Transverse colon (tissue), 4 donors: ENCODE measurements around the gene TCOF1. TPM values are rescaled to one million over a fixed set of nuclear protein-coding genes. Genes with fewer than 3 reads are reported as not detected.

Experiments
- DNase-seq: peaks from one replicate; pipeline ENCODE4 v3.0.0-alpha.2; 2019
- H3K27ac ChIP-seq, 4 donors: fragments of 200-600 bp; sonication (generic); 2 replicates each; pipeline ENCODE4 v1.5.1; 2016 to 2018; ENCODE audit warnings: inconsistent platforms in 4 of 4
- H3K27me3 ChIP-seq: fragments of 200-600 bp; sonication (generic); 2 replicates; pipeline ENCODE4 v1.5.1; 2017; ENCODE audit warnings: inconsistent platforms
- H3K36me3 ChIP-seq, 4 donors: fragments of 200-600 bp; sonication (generic); 2 replicates each; pipeline ENCODE4 v1.5.1; 2017 to 2019; ENCODE audit warnings: inconsistent platforms in 4 of 4
- H3K4me1 ChIP-seq, 4 donors: fragments of 200-600 bp; sonication (generic); 2 replicates each; pipeline ENCODE4 v1.5.1; 2017 to 2020; ENCODE audit warnings: inconsistent platforms in 4 of 4
- H3K4me3 ChIP-seq, 4 donors: fragments of 200-600 bp; sonication (generic); 1 replicate in 1 of 4; 2 replicates in 3 of 4; pipeline versions ENCODE4 v1.5.1 to v1.6.1; 2017 to 2019; ENCODE audit warnings: inconsistent platforms in 4 of 4
- H3K9me3 ChIP-seq, 2 donors: fragments of 200-600 bp; sonication (generic); 2 replicates each; pipeline ENCODE4 v1.5.1; 2017 to 2019; ENCODE audit warnings: inconsistent platforms in 2 of 2
- CTCF ChIP-seq, 5 experiments: fragments of 200-600 bp in 3 of 5; fragments of 450-650 bp in 2 of 5; sonication (generic) in 3 of 5; IDR thresholded peaks; 1 replicate in 2 of 5; 2 replicates in 3 of 5; pipeline ENCODE4 v1.5.1; 2016 to 2017; ENCODE audit warnings: antibody characterized with exemption in 5 of 5, inconsistent platforms in 3 of 5, mild to moderate bottlenecking in 2 of 5, moderate library complexity in 1 of 5
- EP300 ChIP-seq: sonication (generic); formaldehyde crosslinking; IDR thresholded peaks from one replicate; pipeline ENCODE4 v1.6.1; 2017; ENCODE audit warnings: antibody characterized with exemption, low read depth
- POLR2A ChIP-seq: fragments of 450-650 bp; IDR thresholded peaks from one replicate; pipeline ENCODE4 v1.6.1; 2016; ENCODE audit warnings: antibody characterized with exemption, mild to moderate bottlenecking, moderate library complexity
- POLR2AphosphoS5 ChIP-seq, 3 donors: sonication (generic); formaldehyde crosslinking; IDR thresholded peaks; one replicate each; pipeline ENCODE4 v1.6.1; 2016; ENCODE audit warnings: antibody characterized with exemption in 3 of 3
- WGBS, 2 donors: methylation state at CpG; one replicate each; pipeline ENCODE4 v1.1.5; 2018; ENCODE audit warnings: low coverage in 1 of 2; 5-methylcytosine and 5-hydroxymethylcytosine counted together
- in situ Hi-C, 4 donors: fragments of 200-750 bp; cut with MboI; loops; one replicate each; pipeline versions ENCODE4 v1.15.0 to v1.15.1; 2017; ENCODE audit warnings: low sequenced_read_pairs in 3 of 4, low pct_ligation_motif_present in 1 of 4, low pct_unique_long_range_greater_than_20kb in 1 of 4
- intact Hi-C: fragments of 100-400 bp; cut with DNase I; formaldehyde crosslinking; loops from one replicate; pipeline ENCODE4 v1.15.1; 2023; ENCODE audit warnings: low total_unique reads
- total RNA-seq, 4 donors: library from RNA; depleted of rRNA; stranded (reverse); fragments of >200 nt; gene quantifications; one replicate each; pipeline ENCODE4 v1.1.0, GENCODE V29; 2016

The TCOF1 gene
- total RNA-seq, 4 donors from 2014 or later = 12.0 to 87.2 (median 31.3) TPM

- no peak for DNase-seq
- no peak overlapping the region for H3K4me3 ChIP-seq
- H3K27ac ChIP-seq = no peak overlapping the region
- 79 to 82% methylated on average over 3 to 5 of the region's 5 CpGs for whole genome bisulfite sequencing, 2 donors
- intact Hi-C loops (no loop called here), in situ Hi-C loops (no loop called here)
- TF ChIP-seq POLR2AphosphoS5 (IDR thresholded peaks at IDR 0.05) (no peak), POLR2A (no peak), EP300 (no peak), CTCF (IDR thresholded peaks at IDR 0.05) (no peak)
- H3K4me1 ChIP-seq = no peaks in the 10 kb centered on the region
- no peaks in the 10 kb centered on the region for H3K36me3 ChIP-seq
- H3K27me3 ChIP-seq = no peaks in the 10 kb centered on the region
- H3K9me3 ChIP-seq = no peaks in the 10 kb centered on the region
These were observed 24.1 kb upstream of the TCOF1 start for GRCh38 chr5:150333400-150333799.

- intact Hi-C loops (no loop called here), in situ Hi-C loops (no loop called here)
- Histone ChIP-seq H3K36me3 (no peaks in the 10 kb centered on the region), H3K27me3 (no peaks in the 10 kb centered on the region), H3K4me1 (no peaks in the 10 kb centered on the region), H3K4me3 (no peak overlapping the region), H3K9me3 (no peaks in the 10 kb centered on the region), H3K27ac (no peak overlapping the region)
- DNase-seq = no peak
- TF ChIP-seq EP300 = no peak
- 68 to 69% methylated on average over 4 of the region's 4 CpGs for WGBS, 2 donors
These were observed 21.7 kb upstream of the TCOF1 start for GRCh38 chr5:150335778-150336177.

GRCh38 chr5:150338546-150338945, 19.0 kb upstream of the TCOF1 start:
- intact Hi-C loops = no loop called here
- in situ Hi-C loops = no loop called here
- no peaks in the 10 kb centered on the region for H3K9me3 ChIP-seq
- H3K27ac ChIP-seq = no peak overlapping the region
- H3K4me3 ChIP-seq = no peak overlapping the region
- TF ChIP-seq POLR2AphosphoS5 (IDR thresholded peaks at IDR 0.05) (no peak), EP300 (no peak), POLR2A (no peak), CTCF (IDR thresholded peaks at IDR 0.05) (no peak)
- no peaks in the 10 kb centered on the region for H3K36me3 ChIP-seq
- WGBS, 2 donors = 82% methylated on average over 10 of the region's 11 CpGs; no CpG with 5 or more reads in 1 of the 2 donors
- DNase-seq = no peak
- H3K27me3 ChIP-seq = no peaks in the 10 kb centered on the region
- H3K4me1 ChIP-seq = no peaks in the 10 kb centered on the region

- H3K4me3 ChIP-seq = no peak overlapping the region
- in situ Hi-C loops = no loop called here
- no peaks in the 10 kb centered on the region for H3K36me3 ChIP-seq
- 55% methylated on average over 5 of the region's 5 CpGs; no CpG with 5 or more reads in 1 of the 2 donors for WGBS, 2 donors
- TF ChIP-seq POLR2AphosphoS5 (IDR thresholded peaks at IDR 0.05) = no peak
- no peak for TF ChIP-seq EP300
- no peak for TF ChIP-seq POLR2A
- TF ChIP-seq CTCF (IDR thresholded peaks at IDR 0.05) = no peak
- intact Hi-C loops = no loop called here
- H3K27me3 ChIP-seq = no peaks in the 10 kb centered on the region
- DNase-seq = no peak
- no peak overlapping the region for H3K27ac ChIP-seq
- H3K9me3 ChIP-seq = no peaks in the 10 kb centered on the region
- H3K4me1 ChIP-seq = no peaks in the 10 kb centered on the region
These were observed 18.3 kb upstream of the TCOF1 start for GRCh38 chr5:150339165-150339564.

GRCh38 chr5:150339841-150340240, 17.7 kb upstream of the TCOF1 start:
- in situ Hi-C loops (no loop called here), intact Hi-C loops (no loop called here)
- Histone ChIP-seq H3K27me3 (no peaks in the 10 kb centered on the region), H3K4me3 (no peak overlapping the region), H3K27ac (no peak overlapping the region), H3K9me3 (no peaks in the 10 kb centered on the region), H3K36me3 (no peaks in the 10 kb centered on the region), H3K4me1 (no peaks in the 10 kb centered on the region)
- 87 to 97% methylated on average over 3 to 4 of the region's 4 CpGs for WGBS, 2 donors
- TF ChIP-seq POLR2A (no peak), CTCF (IDR thresholded peaks at IDR 0.05) (no peak), EP300 (no peak), POLR2AphosphoS5 (IDR thresholded peaks at IDR 0.05) (no peak)
- DNase-seq = no peak
